ENCODE measurements around the gene TUSC2.

DNA sequence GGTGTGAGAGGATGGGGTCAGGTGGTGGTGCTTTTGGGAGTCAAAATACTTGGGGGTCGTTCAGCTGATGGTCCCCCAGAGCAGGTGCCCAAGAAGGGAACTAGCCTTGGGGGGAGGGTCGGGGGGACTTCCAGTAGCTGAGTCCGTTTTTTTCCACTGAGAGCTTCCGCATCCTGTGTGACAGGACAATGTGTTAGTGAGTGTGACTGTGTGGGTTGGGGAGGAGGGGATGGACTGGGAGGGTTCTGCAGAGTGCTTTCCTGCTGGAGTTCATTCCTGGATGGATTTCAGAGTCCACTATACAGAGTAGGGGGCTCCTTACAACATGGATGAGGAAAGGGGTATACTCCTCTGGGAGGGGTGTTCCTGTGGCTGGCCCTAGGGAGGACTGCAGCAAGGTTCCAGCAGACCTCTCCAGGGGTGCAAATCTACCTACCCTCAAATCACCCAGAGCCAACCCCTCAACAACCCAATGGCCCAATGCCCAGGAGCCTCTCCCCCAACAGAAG is 4.9 kb downstream of the TUSC2 start:
- TF ChIP-seq, protein P1, sequence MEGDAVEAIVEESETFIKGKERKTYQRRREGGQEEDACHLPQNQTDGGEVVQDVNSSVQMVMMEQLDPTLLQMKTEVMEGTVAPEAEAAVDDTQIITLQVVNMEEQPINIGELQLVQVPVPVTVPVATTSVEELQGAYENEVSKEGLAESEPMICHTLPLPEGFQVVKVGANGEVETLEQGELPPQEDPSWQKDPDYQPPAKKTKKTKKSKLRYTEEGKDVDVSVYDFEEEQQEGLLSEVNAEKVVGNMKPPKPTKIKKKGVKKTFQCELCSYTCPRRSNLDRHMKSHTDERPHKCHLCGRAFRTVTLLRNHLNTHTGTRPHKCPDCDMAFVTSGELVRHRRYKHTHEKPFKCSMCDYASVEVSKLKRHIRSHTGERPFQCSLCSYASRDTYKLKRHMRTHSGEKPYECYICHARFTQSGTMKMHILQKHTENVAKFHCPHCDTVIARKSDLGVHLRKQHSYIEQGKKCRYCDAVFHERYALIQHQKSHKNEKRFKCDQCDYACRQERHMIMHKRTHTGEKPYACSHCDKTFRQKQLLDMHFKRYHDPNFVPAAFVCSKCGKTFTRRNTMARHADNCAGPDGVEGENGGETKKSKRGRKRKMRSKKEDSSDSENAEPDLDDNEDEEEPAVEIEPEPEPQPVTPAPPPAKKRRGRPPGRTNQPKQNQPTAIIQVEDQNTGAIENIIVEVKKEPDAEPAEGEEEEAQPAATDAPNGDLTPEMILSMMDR (IDR thresholded peaks at IDR 0.05 in 2 of 3, conservative IDR thresholded peaks at IDR 0.05 in 1 of 3; ENCODE audit: control insufficient read depth in 2 of 3, extremely low read depth in 1 of 3, insufficient read depth in 1 of 3, low read depth in 3 of 3, low read length in 3 of 3): no peak
- no peak for TF ChIP-seq HDAC6 (IDR thresholded peaks at IDR 0.05; ENCODE audit: unreplicated experiment)
- no peak for TF ChIP-seq HDAC2 (IDR thresholded peaks at IDR 0.05)
- no peak for TF ChIP-seq NFIC (IDR thresholded peaks at IDR 0.05; ENCODE audit: low read depth, low read length)
- TF ChIP-seq, protein P2, sequence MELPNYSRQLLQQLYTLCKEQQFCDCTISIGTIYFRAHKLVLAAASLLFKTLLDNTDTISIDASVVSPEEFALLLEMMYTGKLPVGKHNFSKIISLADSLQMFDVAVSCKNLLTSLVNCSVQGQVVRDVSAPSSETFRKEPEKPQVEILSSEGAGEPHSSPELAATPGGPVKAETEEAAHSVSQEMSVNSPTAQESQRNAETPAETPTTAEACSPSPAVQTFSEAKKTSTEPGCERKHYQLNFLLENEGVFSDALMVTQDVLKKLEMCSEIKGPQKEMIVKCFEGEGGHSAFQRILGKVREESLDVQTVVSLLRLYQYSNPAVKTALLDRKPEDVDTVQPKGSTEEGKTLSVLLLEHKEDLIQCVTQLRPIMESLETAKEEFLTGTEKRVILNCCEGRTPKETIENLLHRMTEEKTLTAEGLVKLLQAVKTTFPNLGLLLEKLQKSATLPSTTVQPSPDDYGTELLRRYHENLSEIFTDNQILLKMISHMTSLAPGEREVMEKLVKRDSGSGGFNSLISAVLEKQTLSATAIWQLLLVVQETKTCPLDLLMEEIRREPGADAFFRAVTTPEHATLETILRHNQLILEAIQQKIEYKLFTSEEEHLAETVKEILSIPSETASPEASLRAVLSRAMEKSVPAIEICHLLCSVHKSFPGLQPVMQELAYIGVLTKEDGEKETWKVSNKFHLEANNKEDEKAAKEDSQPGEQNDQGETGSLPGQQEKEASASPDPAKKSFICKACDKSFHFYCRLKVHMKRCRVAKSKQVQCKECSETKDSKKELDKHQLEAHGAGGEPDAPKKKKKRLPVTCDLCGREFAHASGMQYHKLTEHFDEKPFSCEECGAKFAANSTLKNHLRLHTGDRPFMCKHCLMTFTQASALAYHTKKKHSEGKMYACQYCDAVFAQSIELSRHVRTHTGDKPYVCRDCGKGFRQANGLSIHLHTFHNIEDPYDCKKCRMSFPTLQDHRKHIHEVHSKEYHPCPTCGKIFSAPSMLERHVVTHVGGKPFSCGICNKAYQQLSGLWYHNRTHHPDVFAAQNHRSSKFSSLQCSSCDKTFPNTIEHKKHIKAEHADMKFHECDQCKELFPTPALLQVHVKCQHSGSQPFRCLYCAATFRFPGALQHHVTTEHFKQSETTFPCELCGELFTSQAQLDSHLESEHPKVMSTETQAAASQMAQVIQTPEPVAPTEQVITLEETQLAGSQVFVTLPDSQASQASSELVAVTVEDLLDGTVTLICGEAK (IDR thresholded peaks at IDR 0.05; ENCODE audit: borderline replicate concordance): no peak
- no peak for TF ChIP-seq EP300 (IDR thresholded peaks at IDR 0.05; ENCODE audit: borderline replicate concordance in 1 of 2, control insufficient read depth in 1 of 2, low read depth in 2 of 2, low read length in 2 of 2)
- TF ChIP-seq IKZF1 (conservative IDR thresholded peaks at IDR 0.05): no peak
- no peak for TF ChIP-seq ZBED1 (IDR thresholded peaks at IDR 0.05; ENCODE audit: borderline replicate concordance)
- TF ChIP-seq SIN3A (IDR thresholded peaks at IDR 0.05; ENCODE audit: low read depth, low read length): no peak
- no peak for TF ChIP-seq CEBPB (IDR thresholded peaks at IDR 0.05; ENCODE audit: borderline replicate concordance in 1 of 2, low read depth in 2 of 2, low read length in 2 of 2)
- no peak for TF ChIP-seq SMC3 (IDR thresholded peaks at IDR 0.05; ENCODE audit: borderline replicate concordance, low read length)
- no peak for TF ChIP-seq NR2C1 (IDR thresholded peaks at IDR 0.05)
- TF ChIP-seq SRF (IDR thresholded peaks at IDR 0.05; ENCODE audit: low read depth in 2 of 2, low read length in 2 of 2): no peak
